ACHN (cell line): ENCODE data around the gene DAZL.
A peak's percentile ranks its signal among the peaks of the same experiment; 100 is the strongest.

Experiments
- DNase-seq: peaks from one replicate; pipeline ENCODE4 v3.0.0-alpha.2; 2015
- in situ Hi-C: cut with HindIII; loops from 2 replicates; pipeline ENCODE4 v1.10.0; 2017; ENCODE audit warnings: low sequenced_read_pairs, low pct_ligation_motif_present, low pct_unique_long_range_greater_than_20kb

The DAZL gene

GRCh38 chr3:16600780-16601536 is 4.3 kb downstream of the DAZL start:
- DNase-seq, result peak; percentile 67
- in situ Hi-C loops, result no loop called here

DNA sequence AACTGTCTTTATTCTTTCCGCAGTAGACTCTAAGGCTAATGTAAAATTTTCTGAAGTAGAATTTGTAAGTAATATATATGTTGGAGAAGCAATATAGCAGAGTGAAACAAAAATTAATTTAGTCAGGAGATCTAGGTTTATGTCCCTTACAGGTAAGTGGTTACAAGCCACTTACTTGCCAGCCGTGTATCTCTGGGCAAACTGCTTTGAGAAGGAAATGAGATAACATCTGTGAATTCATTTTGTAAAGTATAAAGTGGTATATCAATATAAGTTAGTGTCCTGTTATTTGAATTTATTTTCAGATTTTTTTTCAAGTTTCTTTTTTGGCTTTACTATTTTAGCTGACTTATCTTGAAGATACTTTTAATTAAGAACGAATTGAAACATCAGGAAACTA is 5.5 kb downstream of the DAZL start:
- no peak for DNase-seq
- in situ Hi-C loops, result no loop called here

GRCh38 chr3:16596352-16597032 is 8.7 kb downstream of the DAZL start:
- in situ Hi-C loops, result no loop called here
- no peak for DNase-seq

GRCh38 chr3:16595778-16596177 is 9.4 kb downstream of the DAZL start:
- no peak for DNase-seq
- in situ Hi-C loops, result no loop called here

DNA sequence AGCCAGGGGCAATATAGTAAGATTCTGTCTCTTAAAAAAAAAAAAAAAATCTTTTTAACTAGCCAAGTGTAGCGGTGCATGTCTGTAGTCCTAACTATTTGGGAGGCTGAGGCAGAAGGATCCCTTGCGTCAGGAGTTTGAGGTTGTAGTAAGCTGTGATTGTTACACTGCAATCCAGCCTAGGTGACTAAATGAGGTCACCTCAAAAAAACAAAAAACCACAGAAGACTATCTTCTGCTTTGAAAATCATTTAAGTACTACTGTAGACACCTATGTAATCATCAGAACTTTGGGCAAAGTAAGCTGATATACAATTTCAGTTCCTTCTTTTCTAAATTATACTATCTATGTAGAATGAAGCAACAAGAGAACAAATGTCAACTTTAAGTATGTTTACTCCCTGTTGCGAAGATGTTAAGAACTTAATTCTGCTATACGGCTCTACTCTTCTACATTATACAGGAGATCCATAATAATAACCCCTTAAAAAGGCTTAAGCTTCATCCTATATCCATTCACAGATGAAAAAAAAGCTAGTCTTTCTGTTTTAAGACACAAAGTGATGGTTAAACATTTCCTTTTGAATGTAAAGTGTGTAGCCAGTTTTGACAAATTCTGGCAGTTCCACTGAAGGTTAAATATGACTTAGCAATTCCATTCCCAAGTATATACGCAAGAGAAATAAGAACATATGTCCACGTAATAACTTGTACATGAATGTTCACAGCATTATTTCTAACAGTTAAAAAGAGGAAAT is 15.2 kb downstream of the DAZL start:
- in situ Hi-C loops, result no loop called here
- no peak for DNase-seq

- in situ Hi-C loops, result no loop called here
- DNase-seq, result no peak
These were observed 16.1 kb downstream of the DAZL start for GRCh38 chr3:16589120-16589519.

DNA sequence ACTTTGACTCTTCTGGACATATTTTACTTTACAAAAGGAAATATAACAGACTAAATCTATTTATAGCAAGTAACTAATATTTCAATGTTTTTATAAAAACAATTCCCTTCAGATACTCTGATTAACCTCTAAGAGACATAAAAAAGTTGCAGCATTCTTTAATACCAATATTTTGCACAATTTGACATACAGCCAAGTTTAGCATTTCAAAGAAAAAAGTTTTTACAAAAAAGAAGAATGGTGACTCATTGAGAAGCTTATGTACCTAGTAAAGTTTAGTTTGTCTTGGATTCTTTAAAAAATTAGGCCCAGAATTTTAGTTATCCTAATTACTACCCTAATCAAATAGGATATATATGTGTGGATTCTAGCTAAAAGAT is 17.6 kb downstream of the DAZL start:
- in situ Hi-C loops, result no loop called here

GRCh38 chr3:16587047-16587680 is 18.1 kb downstream of the DAZL start:
- no peak for DNase-seq
- in situ Hi-C loops, result no loop called here

More for the DNA sequence above, 17.6 kb downstream of the DAZL start:
- no peak for DNase-seq

DNA sequence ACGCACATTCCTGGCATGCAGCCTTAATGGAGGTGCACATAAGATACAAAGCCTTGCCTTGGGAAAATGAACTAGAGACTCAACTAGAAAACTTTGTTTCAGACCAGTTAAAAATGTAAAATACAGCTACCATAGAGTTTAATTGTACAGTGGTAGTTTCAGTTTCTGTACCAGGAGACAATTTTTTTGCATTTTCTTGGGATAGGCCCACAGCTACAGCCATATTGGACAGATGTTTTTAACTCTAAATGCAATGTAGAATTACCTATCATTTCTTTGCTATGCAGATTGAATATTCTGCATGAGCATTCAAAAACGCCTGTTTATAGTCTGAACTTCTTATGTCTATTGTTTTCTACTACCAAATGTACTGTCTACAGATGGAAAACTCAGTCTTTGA is 20.3 kb downstream of the DAZL start:
- no peak for DNase-seq

DNA sequence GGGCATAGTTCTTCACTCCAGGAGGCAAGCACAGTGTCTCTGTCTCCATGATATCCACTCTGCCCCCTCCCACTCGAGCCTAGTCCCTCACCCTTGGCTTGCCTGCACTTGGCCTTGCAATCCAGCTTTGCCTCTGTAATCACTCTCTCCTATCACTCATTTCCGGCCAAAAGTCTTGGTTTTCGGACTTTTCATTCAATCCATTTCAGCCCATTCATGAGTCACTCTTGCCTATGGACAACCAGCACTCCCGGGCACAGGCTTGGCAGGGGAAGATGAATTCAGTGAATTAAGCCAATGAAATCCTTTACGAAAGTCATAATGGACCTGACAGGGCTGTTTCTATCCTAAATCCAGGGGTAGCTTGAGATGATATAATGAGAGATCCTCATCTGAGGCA is 21.7 kb downstream of the DAZL start:
- in situ Hi-C loops, result no loop called here
- DNase-seq, result no peak

More for the DNA sequence above, 20.3 kb downstream of the DAZL start:
- in situ Hi-C loops, result no loop called here

- in situ Hi-C loops, result no loop called here
These were observed 35.1 kb downstream of the DAZL start for GRCh38 chr3:16570113-16570512.

GRCh38 chr3:16568532-16568931 is 36.7 kb downstream of the DAZL start:
- in situ Hi-C loops, result no loop called here

More at GRCh38 chr3:16570113-16570512, 35.1 kb downstream of the DAZL start:
- no peak for DNase-seq

GRCh38 chr3:16568115-16568514 is 37.1 kb downstream of the DAZL start:
- in situ Hi-C loops, result no loop called here
- no peak for DNase-seq

More at GRCh38 chr3:16568532-16568931, 36.7 kb downstream of the DAZL start:
- DNase-seq, result no peak

- in situ Hi-C loops, result no loop called here
- DNase-seq, result no peak
These were observed 45.4 kb downstream of the DAZL start for GRCh38 chr3:16559653-16560365.

DNA sequence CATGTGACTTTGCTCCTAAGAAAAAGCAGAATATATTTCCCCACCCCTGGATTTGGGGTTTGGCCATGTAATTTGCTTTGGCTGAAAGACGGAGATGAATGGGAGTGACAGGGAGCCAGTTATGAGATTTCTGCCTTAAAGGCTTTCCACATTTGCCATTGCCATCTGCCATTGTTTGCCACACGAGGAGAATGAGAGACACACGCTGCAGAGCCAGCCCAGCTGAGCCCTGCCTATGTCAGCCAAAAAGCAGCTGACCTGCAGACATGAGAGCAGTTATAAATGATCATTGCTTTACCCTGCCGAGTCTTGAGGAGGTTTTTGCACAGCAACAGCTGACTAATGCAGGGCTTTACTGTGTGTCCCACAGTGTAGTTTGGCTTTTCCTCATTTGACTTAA is 51.1 kb downstream of the DAZL start:
- in situ Hi-C loops, result no loop called here
- no peak for DNase-seq

DNA sequence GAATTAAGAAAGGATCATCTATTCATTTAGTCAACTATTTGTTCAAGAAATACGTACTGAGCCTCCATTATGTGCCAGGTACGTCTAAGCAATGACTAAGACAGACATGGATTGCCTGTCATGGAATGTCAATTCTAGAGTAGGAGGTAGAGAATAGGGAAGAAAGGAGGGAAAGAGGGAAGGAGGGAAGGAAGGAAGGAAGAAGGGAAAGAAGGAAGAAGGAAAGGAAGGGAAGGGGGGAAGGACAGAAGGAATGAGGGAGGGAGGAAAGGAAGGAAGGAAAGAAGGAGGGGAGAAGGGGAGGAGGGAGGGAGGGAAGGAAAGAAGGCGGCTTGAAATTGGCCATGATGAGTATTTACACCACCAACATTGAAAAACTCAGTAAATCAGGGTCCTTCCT is 52.5 kb downstream of the DAZL start:
- no peak for DNase-seq
- in situ Hi-C loops, result no loop called here

DNA sequence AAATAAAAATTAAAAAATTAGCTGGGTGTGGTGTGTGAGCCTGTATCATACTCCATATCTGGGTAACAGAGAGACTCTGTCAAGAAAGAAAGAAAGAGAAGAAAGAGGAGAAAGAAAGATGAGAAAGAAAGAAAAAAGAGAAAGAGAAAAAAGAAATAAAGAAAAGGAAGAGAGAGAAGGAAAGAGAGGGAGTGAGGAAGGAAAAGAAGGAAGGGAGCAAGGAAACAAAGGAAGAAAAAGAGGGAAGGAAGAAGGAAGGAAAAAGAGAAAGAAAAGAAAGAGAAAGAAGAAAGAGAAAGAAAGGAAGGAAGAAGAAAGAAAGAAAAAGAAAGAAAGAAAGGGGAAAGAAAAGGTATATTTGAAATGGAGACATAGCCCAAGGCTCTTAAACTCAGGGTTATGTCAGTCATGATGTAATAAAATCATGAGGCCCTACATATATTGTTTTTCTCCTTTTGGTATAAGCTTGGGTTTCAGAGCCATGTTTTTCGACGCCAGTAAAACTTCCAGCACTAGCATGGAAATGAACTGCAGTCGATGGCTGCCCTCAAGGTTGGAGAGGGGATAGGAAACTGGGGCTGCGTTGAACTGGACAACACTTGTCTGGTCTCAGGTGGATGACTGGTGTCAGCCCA is 53.8 kb downstream of the DAZL start:
- DNase-seq, result no peak

More for the DNA sequence above, 53.8 kb downstream of the DAZL start:
- in situ Hi-C loops, result no loop called here
